DND-41 (cell line): ENCODE results near the gene CSNK1E.
A peak's percentile ranks its signal among the peaks of the same experiment; 100 is the strongest.

ENCODE experiments used
- ATAC-seq: fragments of 200-7000 bp; cut with Tn5 transposase; 3 replicates; pipeline ENCODE4 v1.9.1; 2021; ENCODE audit warnings: low read depth; ENCODE audit not compliant: insufficient read depth
- DNase-seq: peaks from one replicate; pipeline ENCODE4 v3.0.0-alpha.2; 2020
- H2AFZ ChIP-seq: 2 replicates; pipeline ENCODE4 v1.6.0; 2012; ENCODE audit warnings: low read depth, low read length
- H3K27ac ChIP-seq: 2 replicates; pipeline ENCODE4 v1.5.1; 2012; ENCODE audit warnings: low read length, inconsistent platforms
- H3K27me3 ChIP-seq: fragments of 200-600 bp; sonication (generic); 2 replicates; pipeline ENCODE4 v1.6.0; 2012; ENCODE audit warnings: low read length, mild to moderate bottlenecking, inconsistent platforms; ENCODE audit not compliant: insufficient read depth, poor library complexity
- H3K36me3 ChIP-seq: 2 replicates; pipeline ENCODE4 v1.5.1; 2012; ENCODE audit warnings: low read length, inconsistent platforms; ENCODE audit not compliant: insufficient read depth
- H3K4me1 ChIP-seq: 2 replicates; pipeline ENCODE4 v1.5.1; 2012; ENCODE audit warnings: mild to moderate bottlenecking, low read length; ENCODE audit not compliant: insufficient read depth
- H3K4me2 ChIP-seq: 2 replicates; pipeline ENCODE4 v1.6.0; 2012; ENCODE audit warnings: mild to moderate bottlenecking, moderate library complexity, low read length, inconsistent platforms; ENCODE audit not compliant: insufficient read depth
- H3K4me3 ChIP-seq, 2 experiments: fragments of 200-600 bp in 1 of 2; shearing (Covaris generic) in 1 of 2; 2 replicates each; pipeline ENCODE4 v1.5.1; 2012 to 2016; ENCODE audit warnings: inconsistent platforms in 2 of 2, low read length in 2 of 2, mild to moderate bottlenecking in 2 of 2, low read depth in 1 of 2, moderate library complexity in 1 of 2
- H3K79me2 ChIP-seq: 2 replicates; pipeline ENCODE4 v1.6.0; 2012; ENCODE audit warnings: low read length, inconsistent platforms; ENCODE audit not compliant: insufficient read depth
- H3K9ac ChIP-seq: 2 replicates; pipeline ENCODE4 v1.6.0; 2012; ENCODE audit warnings: low read depth, mild to moderate bottlenecking, inconsistent platforms, low read length, moderate library complexity
- H3K9me3 ChIP-seq: 2 replicates; pipeline ENCODE4 v1.5.1; 2012; ENCODE audit warnings: low read length, moderate library complexity, mild to moderate bottlenecking, inconsistent platforms; ENCODE audit not compliant: insufficient read depth, severe bottlenecking
- H4K20me1 ChIP-seq: 2 replicates; pipeline ENCODE4 v1.6.0; 2012; ENCODE audit warnings: low read length; ENCODE audit not compliant: insufficient read depth
- CTCF ChIP-seq: IDR thresholded peaks from 2 replicates; pipeline ENCODE4 v1.5.1; 2012; ENCODE audit warnings: borderline replicate concordance, low read length, moderate library complexity, mild to moderate bottlenecking; ENCODE audit not compliant: poor library complexity, severe bottlenecking; ENCODE audit errors: extremely low read depth
- EZH2 ChIP-seq: IDR thresholded peaks from 3 replicates; pipeline ENCODE4 v1.6.1; 2012; ENCODE audit warnings: borderline replicate concordance, low read depth, mild to moderate bottlenecking, moderate library complexity, low read length, inconsistent platforms; ENCODE audit not compliant: severe bottlenecking

Gene CSNK1E

GRCh38 chr22:38266120-38266519 lies 51.1 kb downstream of the CSNK1E start:
- DNase-seq (no peak), ATAC-seq (no peak)
- Histone ChIP-seq H3K36me3 (no peaks in the 10 kb centered on the region), H3K27me3 (no peaks in the 10 kb centered on the region), H3K4me1 (peaks cover 3% of the 10 kb centered on the region), H2AFZ (no peak overlapping the region), H3K9me3 (no peaks in the 10 kb centered on the region), H3K4me3 (no peak overlapping the region), H3K27ac (no peak overlapping the region), H4K20me1 (peaks cover 52% of the 10 kb centered on the region), H3K4me2 (no peak overlapping the region), H3K79me2 (peaks cover 41% of the 10 kb centered on the region), H3K9ac (no peak overlapping the region)
- TF ChIP-seq EZH2 = no peak

GRCh38 chr22:38264322-38264843 lies 52.9 kb downstream of the CSNK1E start:
- H3K4me2 ChIP-seq = no peak overlapping the region
- H3K4me3 ChIP-seq = no peak overlapping the region
- TF ChIP-seq CTCF (no peak), EZH2 (no peak)
- ATAC-seq (no peak), DNase-seq (no peak)
- H2AFZ ChIP-seq = no peak overlapping the region
- peaks cover 40% of the 10 kb centered on the region; the same call in 1 of the 2 replicates for H4K20me1 ChIP-seq
- no peaks in the 10 kb centered on the region for H3K4me1 ChIP-seq
- H3K27me3 ChIP-seq = no peaks in the 10 kb centered on the region
- H3K9ac ChIP-seq = no peak overlapping the region
- no peaks in the 10 kb centered on the region for H3K9me3 ChIP-seq
- H3K36me3 ChIP-seq = no peaks in the 10 kb centered on the region
- peaks cover 29% of the 10 kb centered on the region for H3K79me2 ChIP-seq
- H3K27ac ChIP-seq = no peak overlapping the region

- no peaks in the 10 kb centered on the region for H3K9me3 ChIP-seq
- no peak overlapping the region for H3K9ac ChIP-seq
- no peaks in the 10 kb centered on the region for H3K27me3 ChIP-seq
- H3K4me1 ChIP-seq = no peaks in the 10 kb centered on the region
- ATAC-seq = peak; percentile 70; the same call in 2 of the 3 replicates
- peaks cover 35% of the 10 kb centered on the region; the same call in 1 of the 2 replicates for H4K20me1 ChIP-seq
- no peak overlapping the region for H2AFZ ChIP-seq
- H3K27ac ChIP-seq = no peak overlapping the region
- H3K36me3 ChIP-seq = no peaks in the 10 kb centered on the region
- peak; percentile 54 for TF ChIP-seq CTCF
- TF ChIP-seq EZH2 = no peak
- peak; percentile 28 for DNase-seq
- no peak overlapping the region for H3K4me3 ChIP-seq
- H3K4me2 ChIP-seq = no peak overlapping the region
- peaks cover 23% of the 10 kb centered on the region; the same call in 1 of the 2 replicates for H3K79me2 ChIP-seq
Measured at GRCh38 chr22:38262051-38262795, 55.0 kb downstream of the CSNK1E start.

- TF ChIP-seq EZH2 = no peak
- no peak for TF ChIP-seq CTCF
- H3K4me1 ChIP-seq = no peaks in the 10 kb centered on the region
- H3K36me3 ChIP-seq = no peaks in the 10 kb centered on the region
- H3K9me3 ChIP-seq = no peaks in the 10 kb centered on the region
- no peak overlapping the region for H3K27ac ChIP-seq
- DNase-seq (no peak), ATAC-seq (no peak)
- H3K79me2 ChIP-seq = peaks cover 19% of the 10 kb centered on the region; the same call in 1 of the 2 replicates
- no peak overlapping the region for H2AFZ ChIP-seq
- no peaks in the 10 kb centered on the region for H3K27me3 ChIP-seq
- no peak overlapping the region for H3K9ac ChIP-seq
- H3K4me3 ChIP-seq = no peak overlapping the region
- H4K20me1 ChIP-seq = peaks cover 29% of the 10 kb centered on the region; the same call in 1 of the 2 replicates
- H3K4me2 ChIP-seq = no peak overlapping the region
Measured at GRCh38 chr22:38260761-38261681, 56.2 kb downstream of the CSNK1E start.
